Dendritic cell treated with granulocyte-macrophage colony-stimulating factor and Interleukin-4, amounts not matched to agents 40 ng/mL and 50 ng/mL, for 4 days (primary cell): ENCODE data around the gene SDF2.
A peak's percentile ranks its signal among the peaks of the same experiment; 100 is the strongest.

Experiments
- H3K27ac Mint-ChIP-seq: one replicate; pipeline ENCODE4 v1.8.0; 2022; ENCODE audit warnings: mild to moderate bottlenecking, mixed read lengths
- H3K27me3 Mint-ChIP-seq: one replicate; pipeline ENCODE4 v1.8.0; 2022; ENCODE audit warnings: mild to moderate bottlenecking, mixed read lengths
- H3K36me3 Mint-ChIP-seq: one replicate; pipeline ENCODE4 v1.8.0; 2022; ENCODE audit warnings: low read depth, mixed read lengths
- H3K4me1 Mint-ChIP-seq: one replicate; pipeline ENCODE4 v1.8.0; 2022; ENCODE audit warnings: low read depth, mixed read lengths
- H3K4me3 Mint-ChIP-seq: one replicate; pipeline ENCODE4 v1.8.0; 2022; ENCODE audit warnings: mild to moderate bottlenecking, moderate library complexity, mixed read lengths
- H3K9me3 Mint-ChIP-seq: one replicate; pipeline ENCODE4 v1.8.0; 2022; ENCODE audit warnings: mixed read lengths
- intact Hi-C: fragments of 100-400 bp; cut with micrococcal nuclease; formaldehyde crosslinking; loops from one replicate; pipeline ENCODE4 v1.15.0; 2022

Gene SDF2

GRCh38 chr17:28700278-28700677, 38.6 kb upstream of the SDF2 start:
- no peak overlapping the region for H3K4me3 Mint-ChIP-seq
- H3K4me1 Mint-ChIP-seq, result peaks cover 4% of the 10 kb centered on the region
- H3K27me3 Mint-ChIP-seq, result no peaks in the 10 kb centered on the region
- H3K27ac Mint-ChIP-seq, result no peak overlapping the region
- intact Hi-C loops, result no loop called here
- peaks cover 100% of the 10 kb centered on the region for H3K36me3 Mint-ChIP-seq
- no peaks in the 10 kb centered on the region for H3K9me3 Mint-ChIP-seq

DNA sequence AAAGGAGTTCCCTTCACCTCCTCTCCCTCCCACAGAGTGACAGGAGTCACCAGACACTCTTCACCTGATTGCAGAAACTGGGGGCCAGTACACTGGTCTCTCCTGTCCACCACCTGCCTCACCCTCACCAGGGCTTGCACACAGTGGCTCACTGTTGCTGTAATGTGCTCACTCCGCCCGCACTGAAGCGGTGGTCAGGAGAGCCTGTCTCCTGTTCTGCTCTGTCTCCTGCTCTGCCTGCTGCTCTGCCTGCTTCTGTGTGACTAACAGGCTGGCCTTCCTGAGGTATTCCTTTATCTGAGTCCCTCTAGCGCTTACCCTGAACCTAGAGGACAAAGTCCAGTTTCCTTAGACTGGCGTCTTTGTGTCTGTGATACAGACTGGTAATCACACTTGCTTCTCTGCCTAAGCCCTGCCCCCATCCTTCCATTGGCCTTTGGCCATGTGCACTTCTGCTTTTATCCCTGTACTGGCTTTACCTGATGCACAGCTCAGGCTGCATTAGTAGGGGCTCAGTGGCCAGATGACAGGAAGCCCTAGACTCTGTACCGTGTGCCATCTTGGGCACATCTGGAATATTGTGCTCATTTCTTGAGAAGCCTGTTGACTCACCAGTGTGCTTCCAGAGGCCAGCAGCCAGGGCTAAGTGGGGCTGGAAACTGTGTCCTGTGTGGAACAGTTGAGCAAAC, 36.7 kb upstream of the SDF2 start:
- Mint-ChIP-seq H3K4me1 (no peaks in the 10 kb centered on the region), H3K36me3 (peaks cover 100% of the 10 kb centered on the region), H3K4me3 (no peak overlapping the region), H3K27ac (no peak overlapping the region), H3K27me3 (no peaks in the 10 kb centered on the region), H3K9me3 (no peaks in the 10 kb centered on the region)
- intact Hi-C loops, result no loop called here

DNA sequence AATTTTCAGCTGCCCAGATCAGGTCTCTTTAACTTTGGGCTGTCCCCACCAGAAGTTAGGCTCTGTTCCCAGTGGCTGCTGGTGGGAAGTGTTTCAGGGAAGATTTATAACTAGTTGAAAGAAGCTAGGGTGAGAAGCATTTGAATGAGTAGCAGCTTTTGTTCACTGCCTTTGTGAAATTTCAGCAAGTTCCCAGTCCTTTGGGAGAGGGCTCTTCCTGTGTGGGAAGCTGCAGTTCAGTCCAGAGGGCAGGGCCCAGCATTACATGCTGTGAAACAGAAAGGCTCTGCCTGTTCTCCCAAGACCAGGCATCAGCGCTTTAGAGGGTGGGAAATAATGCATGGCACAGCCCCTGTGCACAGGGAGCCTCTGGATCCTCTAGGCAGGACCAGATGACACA, 32.2 kb upstream of the SDF2 start:
- H3K4me3 Mint-ChIP-seq, result no peak overlapping the region
- H3K4me1 Mint-ChIP-seq, result no peaks in the 10 kb centered on the region
- no peaks in the 10 kb centered on the region for H3K9me3 Mint-ChIP-seq
- no peaks in the 10 kb centered on the region for H3K27me3 Mint-ChIP-seq
- H3K27ac Mint-ChIP-seq, result no peak overlapping the region
- intact Hi-C loops, result no loop called here
- H3K36me3 Mint-ChIP-seq, result peaks cover 100% of the 10 kb centered on the region

DNA sequence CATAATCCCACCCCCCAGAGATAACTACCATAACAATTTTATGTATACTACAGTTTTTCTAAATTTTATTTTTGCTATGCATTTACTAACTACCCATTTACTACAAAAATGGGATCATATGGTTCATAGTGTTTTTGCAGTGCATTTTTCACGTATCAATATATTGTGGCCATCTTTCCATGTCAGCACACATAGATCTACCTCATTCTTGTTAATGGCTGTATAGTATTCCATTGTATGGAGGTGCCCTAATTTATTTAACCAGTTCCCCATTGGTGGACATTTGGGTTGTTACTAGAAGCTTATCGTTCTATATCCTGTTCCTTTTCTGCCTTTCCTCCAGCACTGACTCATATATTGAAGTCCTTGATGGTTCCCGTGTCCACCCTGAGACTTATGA, 27.3 kb upstream of the SDF2 start:
- H3K27ac Mint-ChIP-seq, result no peak overlapping the region
- no peaks in the 10 kb centered on the region for H3K27me3 Mint-ChIP-seq
- intact Hi-C loops, result no loop called here
- no peaks in the 10 kb centered on the region for H3K9me3 Mint-ChIP-seq
- no peaks in the 10 kb centered on the region for H3K4me1 Mint-ChIP-seq
- peaks cover 100% of the 10 kb centered on the region for H3K36me3 Mint-ChIP-seq
- no peak overlapping the region for H3K4me3 Mint-ChIP-seq

DNA sequence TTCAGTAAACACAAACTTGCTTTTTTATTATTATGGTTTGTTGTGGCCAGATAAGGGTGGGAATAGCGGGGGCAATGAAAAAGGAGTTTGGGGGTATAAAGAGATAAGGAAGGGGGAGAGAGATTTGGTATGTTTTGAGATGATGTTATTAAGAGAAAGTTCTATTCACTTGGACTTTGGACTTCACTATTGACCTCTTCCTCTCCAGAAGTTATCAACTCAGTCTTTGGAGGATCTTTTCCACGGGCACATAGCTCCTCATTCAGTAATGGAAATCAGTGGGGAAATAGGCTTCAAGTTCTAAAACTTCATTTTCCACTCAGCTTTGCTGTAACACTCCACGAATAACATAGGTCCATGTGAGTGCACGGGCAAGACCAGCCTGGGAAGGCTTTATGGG, 26.8 kb upstream of the SDF2 start:
- Mint-ChIP-seq H3K4me1 (no peaks in the 10 kb centered on the region), H3K27me3 (no peaks in the 10 kb centered on the region), H3K36me3 (peaks cover 100% of the 10 kb centered on the region), H3K27ac (no peak overlapping the region), H3K9me3 (no peaks in the 10 kb centered on the region), H3K4me3 (no peak overlapping the region)
- intact Hi-C loops, result no loop called here

GRCh38 chr17:28686296-28686695, 24.6 kb upstream of the SDF2 start:
- Mint-ChIP-seq H3K27me3 (no peaks in the 10 kb centered on the region), H3K9me3 (no peaks in the 10 kb centered on the region), H3K4me1 (no peaks in the 10 kb centered on the region), H3K36me3 (peaks cover 100% of the 10 kb centered on the region), H3K27ac (no peak overlapping the region), H3K4me3 (no peak overlapping the region)
- intact Hi-C loops, result no loop called here

- Mint-ChIP-seq H3K27ac (no peak overlapping the region), H3K4me3 (no peak overlapping the region), H3K4me1 (no peaks in the 10 kb centered on the region), H3K9me3 (no peaks in the 10 kb centered on the region), H3K27me3 (no peaks in the 10 kb centered on the region), H3K36me3 (peaks cover 100% of the 10 kb centered on the region)
- intact Hi-C loops, result no loop called here
These were observed 23.7 kb upstream of the SDF2 start for GRCh38 chr17:28685366-28685765.

GRCh38 chr17:28684963-28685362, 23.3 kb upstream of the SDF2 start:
- intact Hi-C loops, result no loop called here
- Mint-ChIP-seq H3K27ac (no peak overlapping the region), H3K9me3 (no peaks in the 10 kb centered on the region), H3K27me3 (no peaks in the 10 kb centered on the region), H3K4me3 (no peak overlapping the region), H3K36me3 (peaks cover 100% of the 10 kb centered on the region), H3K4me1 (no peaks in the 10 kb centered on the region)

DNA sequence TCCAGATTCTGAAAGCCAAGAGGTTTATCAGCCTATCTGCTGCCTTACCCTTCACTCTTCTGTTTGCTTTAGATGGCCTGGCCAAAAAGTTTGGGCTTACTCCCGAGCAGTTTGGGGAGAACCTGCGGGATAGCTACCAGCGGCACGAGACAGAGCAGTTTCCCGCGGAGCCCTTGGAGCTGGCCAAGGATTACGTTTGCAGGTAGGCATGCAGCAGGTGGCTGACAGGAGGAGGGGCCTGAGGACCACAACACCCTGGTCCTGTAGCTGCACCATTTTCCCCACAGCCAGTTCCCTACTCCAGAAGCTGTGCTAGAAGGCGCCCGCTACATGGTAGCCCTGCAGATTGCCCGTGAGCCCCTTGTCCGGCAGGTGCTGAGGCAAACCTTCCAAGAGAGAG, 20.9 kb upstream of the SDF2 start:
- H3K36me3 Mint-ChIP-seq, result peaks cover 100% of the 10 kb centered on the region
- H3K27me3 Mint-ChIP-seq, result no peaks in the 10 kb centered on the region
- intact Hi-C loops, result no loop called here
- no peaks in the 10 kb centered on the region for H3K9me3 Mint-ChIP-seq
- H3K4me1 Mint-ChIP-seq, result no peaks in the 10 kb centered on the region
- no peak overlapping the region for H3K27ac Mint-ChIP-seq
- no peak overlapping the region for H3K4me3 Mint-ChIP-seq

GRCh38 chr17:28675980-28676379, 14.3 kb upstream of the SDF2 start:
- H3K36me3 Mint-ChIP-seq, result peaks cover 98% of the 10 kb centered on the region
- no peaks in the 10 kb centered on the region for H3K9me3 Mint-ChIP-seq
- no peak overlapping the region for H3K27ac Mint-ChIP-seq
- intact Hi-C loops, result no loop called here
- no peak overlapping the region for H3K4me3 Mint-ChIP-seq
- H3K27me3 Mint-ChIP-seq, result no peaks in the 10 kb centered on the region
- no peaks in the 10 kb centered on the region for H3K4me1 Mint-ChIP-seq

GRCh38 chr17:28675490-28675889, 13.8 kb upstream of the SDF2 start:
- Mint-ChIP-seq H3K27ac (no peak overlapping the region), H3K4me3 (no peak overlapping the region), H3K36me3 (peaks cover 98% of the 10 kb centered on the region), H3K9me3 (no peaks in the 10 kb centered on the region), H3K4me1 (no peaks in the 10 kb centered on the region), H3K27me3 (no peaks in the 10 kb centered on the region)
- intact Hi-C loops, result no loop called here

DNA sequence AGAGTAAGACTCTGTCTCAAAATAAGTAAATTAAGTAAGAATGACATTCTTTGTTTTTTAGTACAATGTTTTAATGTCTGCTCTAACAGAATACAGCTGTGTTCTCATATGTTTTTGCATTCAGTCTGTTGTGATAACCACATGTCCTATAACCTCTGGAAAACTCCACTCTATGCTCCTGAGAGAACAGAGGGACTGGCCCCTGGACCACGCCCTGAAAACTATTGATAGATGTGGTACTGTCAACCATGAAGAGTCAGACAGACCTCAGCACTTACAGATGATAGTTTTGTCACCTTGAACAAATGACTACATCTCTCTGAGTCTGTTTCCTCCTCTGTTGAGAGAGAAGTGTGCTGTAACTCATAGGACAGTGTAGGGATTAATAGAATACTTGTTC, 8.2 kb upstream of the SDF2 start:
- Mint-ChIP-seq H3K4me1 (peaks cover 17% of the 10 kb centered on the region), H3K27me3 (no peaks in the 10 kb centered on the region), H3K4me3 (no peak overlapping the region), H3K27ac (no peak overlapping the region), H3K9me3 (no peaks in the 10 kb centered on the region), H3K36me3 (peaks cover 74% of the 10 kb centered on the region)
- intact Hi-C loops, result no loop called here

DNA sequence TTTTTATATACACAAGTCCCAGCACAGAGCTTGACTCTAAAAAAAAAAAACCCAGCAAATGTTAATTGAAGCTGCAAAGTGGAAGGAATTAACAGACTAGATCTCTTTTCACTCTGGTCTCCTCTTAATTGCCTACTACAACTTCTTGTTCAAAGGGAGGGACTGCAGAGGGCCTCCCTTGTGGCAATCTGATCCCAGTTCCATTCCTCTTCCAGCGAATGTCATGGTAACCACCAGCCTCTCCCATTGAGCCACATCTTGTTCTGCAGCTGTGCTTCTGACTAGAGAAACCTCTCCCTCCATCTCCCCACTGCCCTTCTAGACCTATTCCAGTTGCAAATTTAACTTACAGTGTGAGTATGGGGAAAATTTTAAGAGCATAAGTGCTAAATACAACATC, 6.2 kb upstream of the SDF2 start:
- H3K27ac Mint-ChIP-seq, result no peak overlapping the region
- H3K4me3 Mint-ChIP-seq, result no peak overlapping the region
- no peaks in the 10 kb centered on the region for H3K27me3 Mint-ChIP-seq
- H3K4me1 Mint-ChIP-seq, result peaks cover 36% of the 10 kb centered on the region
- intact Hi-C loops, result no loop called here
- no peaks in the 10 kb centered on the region for H3K9me3 Mint-ChIP-seq
- peaks cover 71% of the 10 kb centered on the region for H3K36me3 Mint-ChIP-seq

DNA sequence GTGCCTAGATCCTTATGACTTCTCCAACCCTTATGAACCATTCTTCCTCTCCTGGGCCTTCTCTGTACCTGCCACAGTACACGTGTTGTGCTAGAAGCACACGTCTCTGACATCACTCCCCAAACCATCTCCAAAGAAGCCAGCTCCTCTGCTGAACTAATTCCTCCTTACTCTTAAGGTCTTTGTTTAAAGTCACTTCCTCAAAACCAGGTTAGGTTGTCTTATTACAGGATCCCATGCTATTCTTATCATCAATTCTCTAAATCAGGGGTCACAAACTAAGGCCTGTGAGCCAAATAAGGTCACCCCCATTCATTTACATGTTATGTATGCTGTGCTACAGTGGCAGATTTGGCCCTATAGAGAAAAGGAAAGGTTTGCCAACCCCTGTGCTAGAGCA, 4.3 kb upstream of the SDF2 start:
- Mint-ChIP-seq H3K4me1 (peaks cover 40% of the 10 kb centered on the region), H3K36me3 (peaks cover 65% of the 10 kb centered on the region)
- intact Hi-C loops, result no loop called here

DNA sequence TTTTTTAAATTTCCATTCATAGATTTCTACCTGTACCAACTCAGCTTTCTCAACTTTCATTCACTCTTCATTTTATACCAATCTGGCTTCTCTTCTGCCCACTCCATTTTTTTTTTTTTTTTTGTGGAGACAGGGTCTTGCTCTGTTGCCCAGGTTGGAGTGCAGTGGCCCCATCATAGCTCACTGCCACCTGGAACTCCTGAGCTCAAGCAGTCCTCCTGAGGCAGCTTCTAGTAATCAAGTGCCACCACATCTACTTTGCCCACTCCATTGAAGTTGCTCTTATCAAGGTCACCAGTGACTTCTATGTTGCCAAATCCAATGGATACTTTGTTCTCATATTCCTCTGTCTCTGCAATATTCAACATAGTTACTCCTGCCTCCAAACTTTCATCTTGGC, 2.0 kb upstream of the SDF2 start:
- peak overlapping the region; percentile 98 for H3K27ac Mint-ChIP-seq
- H3K36me3 Mint-ChIP-seq, result peaks cover 65% of the 10 kb centered on the region
- H3K4me3 Mint-ChIP-seq, result no peak overlapping the region
- H3K9me3 Mint-ChIP-seq, result no peaks in the 10 kb centered on the region
- H3K27me3 Mint-ChIP-seq, result no peaks in the 10 kb centered on the region
- intact Hi-C loops, result loop anchor here (5.0 kb wide), 1 partner anchor 49 kb away; the partner anchor contains the start of gene PROCA1
- peaks cover 55% of the 10 kb centered on the region for H3K4me1 Mint-ChIP-seq

More for the DNA sequence above, 4.3 kb upstream of the SDF2 start:
- H3K27ac Mint-ChIP-seq, result no peak overlapping the region
- H3K27me3 Mint-ChIP-seq, result no peaks in the 10 kb centered on the region
- no peaks in the 10 kb centered on the region for H3K9me3 Mint-ChIP-seq
- H3K4me3 Mint-ChIP-seq, result no peak overlapping the region
